GM19023 (cell line): ENCODE measurements around the gene TMEM214.
"Not testable (repeated sequence)": the region's sequence is repeated elsewhere in the genome, so short reads cannot be mapped to it uniquely, and the experiment has no call there.

Experiments used
- ATAC-seq: cut with Tn5 transposase; IDR thresholded peaks from one replicate; pipeline ENCODE4 v1.9.1; 2021; ENCODE audit warnings: mild to moderate bottlenecking, moderate library complexity; ENCODE audit not compliant: unreplicated experiment

The TMEM214 gene

GRCh38 chr2:27069436-27069835, 36.7 kb downstream of the TMEM214 start:
- no peak for ATAC-seq

- no peak for ATAC-seq
These were observed 37.3 kb downstream of the TMEM214 start for GRCh38 chr2:27069961-27070618.

GRCh38 chr2:27070653-27071276, 38.0 kb downstream of the TMEM214 start:
- ATAC-seq: no peak

GRCh38 chr2:27071277-27071989, 38.7 kb downstream of the TMEM214 start, which contains the start of gene OST4:
TSS of gene OST4 (minus strand) at chr2:27071654.
- peak; percentile 83 for ATAC-seq

GRCh38 chr2:27071990-27072830, 39.4 kb downstream of the TMEM214 start:
- peak; percentile 14 for ATAC-seq

- no peak for ATAC-seq
These were observed 40.2 kb downstream of the TMEM214 start for GRCh38 chr2:27072920-27073319.

- ATAC-seq: no peak
These were observed 41.0 kb downstream of the TMEM214 start for GRCh38 chr2:27073782-27074181.

- no peak for ATAC-seq
These were observed 42.2 kb downstream of the TMEM214 start for GRCh38 chr2:27074738-27075565.

- ATAC-seq: not testable (repeated sequence)
These were observed 42.8 kb downstream of the TMEM214 start for GRCh38 chr2:27075566-27075871.

- ATAC-seq: no peak
These were observed 43.6 kb downstream of the TMEM214 start for GRCh38 chr2:27076323-27076722.

- no peak for ATAC-seq
These were observed 44.5 kb downstream of the TMEM214 start for GRCh38 chr2:27077231-27077630.

- ATAC-seq: no peak
These were observed 45.8 kb downstream of the TMEM214 start, which contains the start of gene EMILIN1 for GRCh38 chr2:27078267-27079194. TSS of gene EMILIN1 (plus strand) at chr2:27078615. CDS start at chr2:27079066, 451 bp downstream.

GRCh38 chr2:27079233-27080139, 46.7 kb downstream of the TMEM214 start:
- no peak for ATAC-seq

- ATAC-seq: no peak
These were observed 47.3 kb downstream of the TMEM214 start for GRCh38 chr2:27080140-27080469.

- no peak for ATAC-seq
These were observed 47.8 kb downstream of the TMEM214 start for GRCh38 chr2:27080603-27080936.

- ATAC-seq: no peak
These were observed 49.4 kb downstream of the TMEM214 start for GRCh38 chr2:27081984-27082772.

GRCh38 chr2:27082773-27083409, 50.1 kb downstream of the TMEM214 start:
- ATAC-seq: no peak
